GM18520 (cell line): ENCODE data around the gene MC1R.
"Not testable (repeated sequence)": the region's sequence is repeated elsewhere in the genome, so short reads cannot be mapped to it uniquely, and the experiment has no call there.

ENCODE experiments used
- ATAC-seq: cut with Tn5 transposase; IDR thresholded peaks from one replicate; pipeline ENCODE4 v1.9.1; 2021; ENCODE audit not compliant: unreplicated experiment

The MC1R gene

DNA sequence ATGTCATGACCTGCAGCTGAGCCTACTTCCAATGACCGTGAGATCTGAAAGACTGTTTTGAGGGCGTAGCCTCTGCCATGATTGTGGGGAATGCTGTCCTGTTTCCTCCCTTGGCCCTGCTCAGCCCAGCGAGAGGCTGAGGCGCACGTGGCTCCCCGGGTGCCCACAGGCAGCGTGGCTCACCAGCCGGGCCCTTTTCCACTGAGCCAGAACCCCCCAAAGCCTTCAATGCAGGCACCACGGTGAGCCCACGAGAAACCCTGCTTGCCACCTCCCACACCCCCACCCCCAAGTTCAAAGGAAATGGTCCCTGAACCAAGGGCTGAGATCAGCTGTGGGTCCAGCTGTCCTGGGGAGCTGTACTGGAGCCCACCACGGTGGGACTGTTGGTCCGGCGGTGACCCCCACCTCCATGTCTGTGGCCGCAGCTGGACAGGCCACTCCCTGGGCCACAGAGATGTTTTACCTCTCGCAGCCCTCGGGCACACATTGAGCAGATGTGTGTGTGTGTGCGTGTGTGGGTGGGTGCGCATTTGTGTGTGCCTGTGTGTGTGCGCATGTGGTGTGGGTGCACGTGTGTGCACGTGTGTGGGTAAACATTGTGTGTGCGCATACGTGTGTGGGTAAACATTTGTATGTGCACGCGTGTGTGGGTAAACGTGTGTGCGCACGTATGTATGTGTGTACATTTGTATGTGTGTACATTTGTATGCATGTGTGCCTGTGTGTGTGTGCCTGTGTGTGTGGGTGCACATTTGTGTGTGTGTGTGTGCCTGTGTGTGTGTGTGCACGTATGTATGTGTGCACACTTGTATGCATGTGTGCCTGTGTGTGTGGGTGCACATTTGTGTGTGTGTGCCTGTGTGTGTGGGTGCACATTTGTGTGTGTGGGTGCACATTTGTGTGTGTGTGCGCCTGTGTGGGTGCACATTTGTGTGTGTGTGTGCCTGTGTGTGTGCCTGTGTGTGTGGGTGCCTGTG, 5.0 kb upstream of the MC1R start:
- ATAC-seq: no peak

DNA sequence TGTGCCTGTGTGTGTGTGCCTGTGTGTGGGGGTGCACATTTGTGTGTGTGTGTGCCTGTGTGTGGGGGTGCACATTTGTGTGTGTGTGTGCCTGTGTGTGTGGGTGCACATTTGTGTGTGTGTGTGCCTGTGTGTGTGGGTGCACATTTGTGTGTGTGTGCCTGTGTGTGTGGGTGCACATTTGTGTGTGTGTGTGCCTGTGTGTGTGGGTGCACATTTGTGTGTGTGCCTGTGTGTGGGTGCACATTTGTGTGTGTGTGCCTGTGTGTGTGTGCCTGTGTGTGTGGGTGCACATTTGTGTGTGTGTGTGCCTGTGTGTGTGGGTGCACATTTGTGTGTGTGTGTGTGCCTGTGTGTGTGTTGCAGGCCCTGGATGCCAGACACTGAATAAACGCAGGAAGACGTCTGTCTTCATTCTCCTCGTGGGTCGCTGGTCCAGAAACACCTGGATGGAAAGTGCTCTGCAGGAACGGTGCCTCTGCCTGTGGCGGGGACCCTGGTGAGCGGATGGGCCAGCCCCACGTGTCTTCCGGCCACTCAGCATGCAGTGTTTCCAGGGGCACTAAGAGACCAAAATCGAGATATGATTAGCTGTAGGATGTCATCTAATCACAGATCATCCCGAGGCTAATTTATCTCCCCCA, 3.9 kb upstream of the MC1R start:
- not testable (repeated sequence) for ATAC-seq

DNA sequence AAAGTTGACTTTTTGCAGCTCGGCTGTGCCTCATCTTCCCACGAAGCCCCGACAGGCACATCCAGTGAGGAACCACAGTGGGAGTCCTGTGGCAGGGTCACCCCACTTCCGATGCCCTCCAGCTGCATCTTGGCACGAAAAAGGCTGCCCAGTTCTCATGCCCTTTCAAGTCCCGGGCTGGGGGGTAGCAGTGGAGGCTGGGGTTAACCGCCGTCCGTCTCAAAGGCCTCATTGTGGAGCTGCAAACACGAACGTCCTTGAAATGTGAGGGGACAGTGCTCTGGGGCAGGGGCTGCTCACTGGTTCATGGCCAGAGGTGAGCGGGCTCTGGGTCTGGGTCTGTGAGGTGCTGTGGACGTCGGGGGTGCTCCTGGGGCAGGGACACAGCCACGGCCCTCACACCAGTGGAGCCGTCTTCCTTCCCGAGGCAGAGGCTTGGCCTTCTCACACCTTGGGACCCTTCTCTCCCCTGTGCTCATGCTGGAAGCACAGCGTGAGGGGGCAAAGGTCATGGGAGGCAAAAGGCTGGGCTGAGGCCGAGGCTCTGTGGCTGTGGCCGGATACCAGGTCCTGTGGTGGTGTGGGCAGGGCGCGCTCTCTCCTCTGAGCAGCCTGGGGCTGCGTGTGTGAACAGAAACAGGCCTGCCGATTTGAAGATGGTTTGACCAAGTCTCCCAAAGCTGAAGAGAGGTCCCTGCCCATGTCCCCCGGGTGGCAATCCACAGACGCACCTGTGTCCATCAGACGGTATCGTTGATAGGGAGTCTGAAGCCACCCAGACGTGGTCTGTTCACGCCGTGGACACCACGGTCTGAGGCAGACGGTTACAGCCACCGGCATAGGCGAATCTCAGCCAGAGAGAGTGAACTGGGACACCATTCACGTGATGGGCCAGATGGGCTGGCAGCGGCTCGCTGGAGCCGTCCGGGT, 3.1 kb upstream of the MC1R start:
- no peak for ATAC-seq

DNA sequence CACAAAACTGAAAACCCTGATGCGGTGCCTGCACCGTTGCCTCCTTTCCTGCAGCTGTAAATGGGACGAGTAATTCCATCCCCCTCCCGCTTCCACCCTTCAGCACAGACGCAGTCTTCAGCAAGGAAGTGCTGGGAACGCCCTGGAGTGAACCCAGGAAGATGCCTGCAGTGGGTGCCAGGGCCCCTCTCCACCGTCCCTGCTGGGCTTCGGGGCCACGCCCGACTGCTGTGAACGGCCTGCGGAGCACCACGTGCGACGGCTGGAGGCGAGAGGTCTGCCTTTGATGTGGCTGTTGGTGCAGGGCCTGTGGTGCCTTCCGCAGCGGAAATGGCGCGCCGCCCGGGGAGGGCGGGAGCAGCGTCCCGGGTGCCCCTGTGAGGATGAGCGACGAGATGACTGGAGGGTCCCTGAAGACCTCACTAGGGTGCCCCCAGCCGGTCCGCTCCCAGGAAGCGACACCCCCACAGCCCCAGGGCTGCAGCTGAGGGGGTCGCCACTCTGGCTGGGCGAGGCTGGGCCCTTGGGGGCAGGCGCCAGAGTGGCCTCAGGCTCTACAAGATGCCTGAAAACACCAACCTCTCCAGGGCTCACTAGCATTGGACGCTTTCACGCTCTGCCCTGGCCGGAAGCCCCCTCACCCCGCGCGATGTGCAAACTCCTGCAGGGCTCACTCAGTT, 749 bp upstream of the MC1R start:
- peak; percentile 67 for ATAC-seq

DNA sequence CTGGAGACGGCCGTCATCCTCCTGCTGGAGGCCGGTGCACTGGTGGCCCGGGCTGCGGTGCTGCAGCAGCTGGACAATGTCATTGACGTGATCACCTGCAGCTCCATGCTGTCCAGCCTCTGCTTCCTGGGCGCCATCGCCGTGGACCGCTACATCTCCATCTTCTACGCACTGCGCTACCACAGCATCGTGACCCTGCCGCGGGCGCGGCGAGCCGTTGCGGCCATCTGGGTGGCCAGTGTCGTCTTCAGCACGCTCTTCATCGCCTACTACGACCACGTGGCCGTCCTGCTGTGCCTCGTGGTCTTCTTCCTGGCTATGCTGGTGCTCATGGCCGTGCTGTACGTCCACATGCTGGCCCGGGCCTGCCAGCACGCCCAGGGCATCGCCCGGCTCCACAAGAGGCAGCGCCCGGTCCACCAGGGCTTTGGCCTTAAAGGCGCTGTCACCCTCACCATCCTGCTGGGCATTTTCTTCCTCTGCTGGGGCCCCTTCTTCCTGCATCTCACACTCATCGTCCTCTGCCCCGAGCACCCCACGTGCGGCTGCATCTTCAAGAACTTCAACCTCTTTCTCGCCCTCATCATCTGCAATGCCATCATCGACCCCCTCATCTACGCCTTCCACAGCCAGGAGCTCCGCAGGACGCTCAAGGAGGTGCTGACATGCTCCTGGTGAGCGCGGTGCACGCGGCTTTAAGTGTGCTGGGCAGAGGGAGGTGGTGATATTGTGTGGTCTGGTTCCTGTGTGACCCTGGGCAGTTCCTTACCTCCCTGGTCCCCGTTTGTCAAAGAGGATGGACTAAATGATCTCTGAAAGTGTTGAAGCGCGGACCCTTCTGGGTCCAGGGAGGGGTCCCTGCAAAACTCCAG, 1.1 kb downstream of the MC1R start:
- no peak for ATAC-seq

DNA sequence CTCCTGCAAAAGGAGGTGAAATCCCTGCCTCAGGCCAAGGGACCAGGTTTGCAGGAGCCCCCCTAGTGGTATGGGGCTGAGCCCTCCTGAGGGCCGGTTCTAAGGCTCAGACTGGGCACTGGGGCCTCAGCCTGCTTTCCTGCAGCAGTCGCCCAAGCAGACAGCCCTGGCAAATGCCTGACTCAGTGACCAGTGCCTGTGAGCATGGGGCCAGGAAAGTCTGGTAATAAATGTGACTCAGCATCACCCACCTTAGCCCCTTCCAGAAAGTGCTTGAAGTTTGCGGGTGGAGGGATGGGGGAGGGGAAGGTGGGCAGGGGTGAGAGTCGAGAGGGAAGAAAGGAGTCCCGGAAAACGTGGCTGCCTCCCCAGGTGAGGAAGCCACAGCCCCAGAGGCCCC, 2.1 kb downstream of the MC1R start:
- no peak for ATAC-seq

DNA sequence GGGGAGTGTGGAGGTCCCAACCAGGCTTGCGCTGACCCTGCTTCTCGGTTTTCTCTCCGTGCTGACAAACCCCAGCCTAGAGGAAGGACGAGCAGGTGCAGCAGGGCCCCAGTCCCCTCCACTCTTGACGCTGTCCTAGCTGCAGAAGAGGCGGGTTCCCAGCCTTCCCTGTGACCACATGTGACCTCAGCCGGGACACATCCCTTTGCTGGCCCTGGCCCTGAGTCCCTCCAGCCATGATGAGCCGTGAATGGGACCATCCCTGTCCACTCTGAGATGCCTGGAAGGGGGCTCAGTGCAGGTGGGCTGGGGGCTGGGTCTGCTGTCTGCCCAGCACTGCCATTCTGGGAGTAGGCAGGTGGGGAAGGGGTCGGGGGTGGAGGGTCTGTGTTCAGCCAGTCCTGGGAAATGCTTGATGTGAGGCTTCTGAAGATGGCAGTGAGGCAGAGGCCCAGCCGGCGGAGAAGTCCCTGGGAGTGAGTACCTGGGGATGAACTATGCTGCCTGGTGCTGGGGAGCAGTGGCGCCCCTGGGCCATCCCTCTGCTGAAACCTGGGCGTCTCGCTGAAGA, 2.6 kb downstream of the MC1R start:
- ATAC-seq: no peak

DNA sequence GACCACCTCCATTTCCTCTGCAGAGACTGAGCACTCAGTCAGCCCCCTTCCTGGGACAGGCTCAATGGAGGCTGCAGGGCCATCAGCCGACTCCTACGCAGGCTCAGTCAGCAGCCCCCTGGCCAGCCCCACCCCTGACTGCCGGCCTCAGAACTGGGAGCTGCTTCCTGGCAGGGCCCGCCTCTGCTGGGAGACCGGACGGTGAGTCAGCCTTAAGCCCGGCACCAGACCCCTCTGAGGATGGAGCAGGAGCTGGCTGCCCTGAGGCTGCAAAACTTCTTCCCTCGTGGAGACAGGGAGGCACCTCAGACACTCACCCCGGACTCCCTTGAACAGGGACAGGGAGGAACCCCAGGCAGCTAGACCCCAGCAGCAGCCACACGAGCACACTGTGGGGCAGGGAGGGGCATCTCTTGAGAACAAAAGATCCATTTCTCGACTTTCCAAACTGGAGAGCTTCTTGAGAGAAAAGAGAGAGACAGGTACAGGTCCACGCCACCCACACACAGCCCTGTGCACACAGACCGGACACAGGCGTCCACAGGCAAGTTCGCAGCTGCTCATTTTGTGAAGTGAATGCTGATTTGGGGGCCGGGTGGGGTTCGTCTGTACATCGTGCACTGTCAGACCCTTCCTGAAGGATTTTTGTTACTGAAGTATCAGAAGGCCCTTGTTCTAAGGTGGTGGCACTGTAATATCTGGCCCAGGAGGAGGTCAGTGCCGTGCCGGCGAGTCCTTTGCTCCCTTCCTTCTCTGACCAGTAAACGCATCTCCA, 3.2 kb downstream of the MC1R start:
- no peak for ATAC-seq

DNA sequence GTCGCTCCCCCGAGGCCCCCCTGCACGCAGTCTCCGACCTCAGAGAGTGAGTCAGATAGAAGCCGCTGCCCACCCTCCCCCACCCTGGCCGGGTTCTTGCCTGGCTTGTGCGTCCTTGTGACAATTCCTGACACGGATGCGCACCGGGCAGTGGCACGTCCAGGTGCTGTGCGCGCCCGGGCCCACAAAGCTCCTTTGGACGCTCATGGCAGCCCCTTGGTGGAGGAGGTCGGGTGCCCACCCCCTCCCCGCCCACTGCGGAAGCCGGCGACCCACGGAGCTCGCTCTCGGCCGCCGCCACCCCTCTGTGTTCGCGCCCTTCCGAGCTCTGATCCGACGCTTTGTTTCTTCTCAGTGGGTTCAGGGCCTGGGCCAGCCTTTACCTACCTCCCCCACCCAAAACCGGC, 3.8 kb downstream of the MC1R start:
- ATAC-seq: no peak

DNA sequence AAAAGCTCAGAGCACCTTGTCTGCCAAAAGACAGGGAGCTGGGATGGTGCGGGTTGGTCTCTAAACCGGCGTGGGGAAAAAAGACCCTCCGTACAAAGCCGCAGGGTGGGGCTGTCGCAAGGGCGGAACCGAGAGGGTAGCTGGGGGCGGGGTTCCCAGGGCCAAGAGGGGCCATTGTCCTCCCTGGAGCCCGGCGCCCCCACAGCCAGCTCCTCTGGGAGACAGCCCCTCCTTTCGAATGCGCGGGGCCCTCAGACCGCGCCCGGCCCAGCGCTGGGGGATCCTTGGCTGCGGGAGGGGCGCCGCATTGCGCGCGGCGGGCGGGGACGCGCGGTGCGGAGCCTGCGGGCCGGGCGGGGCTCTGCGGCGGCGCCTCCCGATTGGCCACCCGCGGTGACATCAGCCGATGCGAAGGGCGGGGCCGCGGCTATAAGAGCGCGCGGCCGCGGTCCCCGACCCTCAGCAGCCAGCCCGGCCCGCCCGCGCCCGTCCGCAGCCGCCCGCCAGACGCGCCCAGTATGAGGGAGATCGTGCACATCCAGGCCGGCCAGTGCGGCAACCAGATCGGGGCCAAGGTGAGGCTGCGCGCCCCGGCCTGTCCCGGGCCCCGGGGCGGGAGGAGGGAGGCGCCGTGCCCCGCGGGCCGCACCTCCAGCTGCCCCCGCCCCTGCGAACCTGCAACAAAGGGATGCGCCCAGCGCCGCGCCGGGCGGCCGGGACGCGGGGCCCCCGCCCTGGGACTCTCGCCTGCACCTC, 4.4 kb downstream of the MC1R start, which contains the start of gene TUBB3:
TUBB3 (plus strand) TSS at position 459 of the 756 bp plus-strand sequence; CDS start at position 519, 60 bp downstream.
- ATAC-seq: no peak

DNA sequence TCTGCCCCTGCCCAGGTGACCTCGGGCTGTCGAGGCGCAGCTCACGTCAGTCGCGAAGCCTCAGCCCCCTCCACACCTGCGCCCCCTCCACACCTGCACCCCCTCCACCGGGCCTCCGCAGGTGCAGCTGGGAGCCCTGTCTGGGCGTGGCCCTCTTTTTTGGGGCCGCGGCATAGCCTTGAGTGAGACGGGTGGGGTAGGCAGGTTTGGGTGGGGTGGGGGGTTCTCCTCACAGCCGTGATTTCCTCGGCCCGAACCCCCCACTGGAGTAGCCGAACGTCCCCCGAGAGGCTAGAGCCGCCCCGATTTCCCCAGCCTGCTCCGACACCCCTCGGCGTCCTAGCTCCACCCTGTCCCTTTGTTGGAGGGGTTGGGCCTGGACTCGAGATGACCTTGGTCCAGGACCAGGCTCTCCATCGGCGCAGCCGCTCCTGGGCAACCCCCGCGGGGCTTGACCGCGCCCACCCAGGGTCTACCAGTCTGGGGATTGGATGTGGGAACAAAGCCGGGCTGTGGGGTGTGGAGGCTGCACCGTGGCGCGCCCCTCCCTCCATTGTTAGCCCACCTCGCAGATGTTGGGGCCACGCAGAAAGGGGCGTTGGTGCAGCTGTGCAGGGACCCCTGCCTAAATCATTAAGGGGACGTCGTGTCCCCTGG, 5.1 kb downstream of the MC1R start:
- ATAC-seq: no peak

DNA sequence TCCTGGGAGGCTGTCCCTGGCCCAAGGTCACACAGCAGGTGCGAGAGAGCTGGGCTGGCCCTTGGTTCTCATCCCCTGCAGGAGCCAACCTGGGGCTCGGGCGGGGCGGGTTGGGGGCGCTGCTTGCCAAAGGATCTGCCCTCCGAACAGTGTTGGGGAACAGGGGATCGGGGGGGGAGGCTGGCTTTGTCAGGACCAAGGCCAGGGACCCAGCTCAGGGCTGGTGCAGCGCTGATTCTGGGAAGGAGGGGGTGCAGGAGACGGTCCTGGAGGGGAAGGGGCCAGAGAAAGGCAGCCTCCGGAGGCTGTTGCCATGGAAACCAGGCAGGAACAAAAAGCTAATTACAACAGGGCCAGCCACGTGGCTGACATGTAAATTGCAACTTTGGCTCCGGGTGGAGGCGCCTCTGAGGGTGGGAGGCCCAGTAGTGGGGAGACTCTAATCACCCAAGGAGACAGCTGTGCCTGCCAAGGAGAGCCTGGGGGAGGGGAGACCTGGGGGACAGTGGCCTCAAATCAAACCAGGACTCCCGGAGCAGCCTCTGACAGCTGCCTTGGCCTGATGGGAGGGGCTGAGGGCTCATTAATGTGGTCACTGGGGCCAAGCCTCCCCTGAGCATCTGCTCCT, 5.7 kb downstream of the MC1R start:
- ATAC-seq: no peak

DNA sequence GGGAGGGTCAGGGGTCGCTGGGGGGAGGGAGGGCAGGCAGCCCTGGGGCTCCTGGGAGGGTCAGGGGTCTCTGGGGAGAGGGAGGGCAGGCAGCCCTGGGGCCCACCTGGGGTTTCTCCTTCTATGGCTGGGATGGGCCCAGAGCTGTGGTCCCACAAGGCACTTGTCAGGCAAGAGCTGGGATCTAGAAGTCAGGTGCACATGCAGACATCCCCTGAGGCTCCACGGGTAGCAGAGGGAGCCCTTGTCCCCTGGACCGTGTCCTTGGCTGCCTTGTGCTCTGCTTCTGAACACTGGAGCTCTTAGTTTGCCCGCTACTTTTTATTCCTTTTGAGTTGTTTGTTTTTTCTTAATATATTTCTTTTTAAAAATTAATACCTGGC, 6.3 kb downstream of the MC1R start:
- ATAC-seq: no peak

DNA sequence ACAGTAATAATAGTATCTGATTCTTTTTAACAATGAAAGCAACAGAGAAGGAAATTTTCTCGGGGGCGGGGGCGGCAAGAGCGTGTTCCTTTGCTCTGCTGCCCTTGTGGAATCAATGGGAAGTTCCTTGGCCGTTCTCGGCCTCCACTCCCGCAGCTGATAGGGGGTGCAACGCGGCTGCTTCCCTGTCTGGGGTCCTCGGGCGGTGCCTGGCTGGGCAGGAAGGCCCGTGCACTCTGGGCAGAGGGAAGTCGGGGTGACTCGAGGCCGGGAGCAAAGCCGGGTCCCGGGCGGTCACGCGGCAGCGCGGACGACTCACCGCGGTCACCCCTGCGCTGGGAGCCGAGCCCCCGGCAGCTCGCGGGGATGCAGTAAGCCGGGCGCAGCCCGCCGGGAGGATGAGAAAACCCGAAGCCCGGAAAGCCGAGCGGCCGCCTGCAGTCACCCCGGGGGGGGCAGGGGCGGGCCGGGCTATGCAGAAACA, 7.0 kb downstream of the MC1R start:
- no peak for ATAC-seq

DNA sequence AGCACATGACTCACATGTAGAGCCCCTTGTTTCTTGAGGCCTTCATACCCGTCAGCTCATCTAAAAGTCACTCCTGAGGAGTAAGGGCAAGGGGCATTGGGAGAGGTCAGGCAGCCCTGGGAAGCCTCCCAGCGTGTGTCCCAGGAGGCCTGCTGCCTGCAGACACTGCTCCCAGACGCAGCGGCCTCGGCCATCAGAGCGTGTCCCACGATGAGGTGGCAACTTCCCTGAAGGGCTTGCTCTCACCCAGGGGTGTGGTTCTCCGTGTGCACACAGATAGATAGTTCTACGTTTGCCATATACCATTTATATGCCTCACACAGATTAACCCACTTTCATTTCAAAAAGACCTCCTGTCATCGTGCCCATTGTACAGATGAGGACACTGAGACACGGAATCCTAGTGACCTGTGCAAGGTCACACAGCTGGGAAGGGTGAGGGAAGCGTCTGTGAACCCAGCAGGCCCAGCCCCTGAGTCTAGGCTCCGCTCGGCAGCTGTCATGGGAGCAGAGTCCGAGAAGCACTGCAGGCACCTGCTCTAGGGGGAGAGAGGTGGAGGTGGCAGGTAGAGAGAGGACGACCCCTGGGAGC, 12.7 kb downstream of the MC1R start:
- no peak for ATAC-seq

DNA sequence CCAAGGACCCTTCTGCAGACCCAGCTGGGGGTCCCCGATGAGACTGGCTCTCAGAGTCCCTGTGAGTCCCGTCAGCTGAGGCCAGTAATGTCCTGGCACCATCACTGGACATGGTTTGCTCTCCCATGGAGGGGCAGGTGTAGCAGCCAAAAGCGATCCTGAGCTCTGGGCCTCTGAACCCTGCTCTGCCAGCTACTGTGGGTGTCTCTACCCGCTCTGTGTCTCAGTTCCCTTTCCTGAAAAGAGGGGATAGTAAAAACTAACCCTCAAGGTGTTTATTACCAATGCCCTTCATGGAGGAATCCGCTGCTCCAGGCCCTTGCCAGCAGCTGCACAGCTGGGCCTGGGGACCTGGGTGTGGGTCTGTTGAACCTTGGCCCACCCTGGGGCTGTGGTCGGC, 13.3 kb downstream of the MC1R start:
- ATAC-seq: no peak
